GM12892 (cell line): ENCODE results near the gene PWWP3B.

Experiments used
- POLR2A ChIP-seq: IDR thresholded peaks from 2 replicates; pipeline ENCODE4 v1.6.1; 2011; ENCODE audit warnings: low read depth, low read length, control low read depth
- TAF1 ChIP-seq: IDR thresholded peaks from 2 replicates; pipeline ENCODE4 v1.6.1; 2011; ENCODE audit warnings: low read depth, mild to moderate bottlenecking, control low read depth, low read length, borderline replicate concordance

DNA sequence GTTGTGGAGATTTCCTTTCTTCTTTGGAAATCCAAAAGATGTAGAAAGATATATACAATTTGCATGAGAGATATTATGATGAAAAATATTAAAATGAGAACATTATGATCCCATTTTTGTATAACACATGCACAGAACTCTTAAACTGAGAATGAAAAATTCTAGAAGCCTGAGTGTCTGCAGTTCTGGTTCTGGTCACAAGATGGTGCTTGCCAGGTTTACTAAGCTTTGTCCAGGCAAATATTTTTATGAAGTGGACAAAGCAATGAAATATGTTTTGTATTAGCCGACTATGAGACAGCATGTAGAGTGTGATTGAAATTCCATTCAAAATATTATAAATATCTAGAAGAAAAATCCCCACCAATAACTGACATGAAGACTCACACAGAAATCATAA is 2.2 kb downstream of the PWWP3B start:
- TF ChIP-seq TAF1 (no peak), POLR2A (no peak)
